Measurements from ENCODE around the gene DNM1.

DNA sequence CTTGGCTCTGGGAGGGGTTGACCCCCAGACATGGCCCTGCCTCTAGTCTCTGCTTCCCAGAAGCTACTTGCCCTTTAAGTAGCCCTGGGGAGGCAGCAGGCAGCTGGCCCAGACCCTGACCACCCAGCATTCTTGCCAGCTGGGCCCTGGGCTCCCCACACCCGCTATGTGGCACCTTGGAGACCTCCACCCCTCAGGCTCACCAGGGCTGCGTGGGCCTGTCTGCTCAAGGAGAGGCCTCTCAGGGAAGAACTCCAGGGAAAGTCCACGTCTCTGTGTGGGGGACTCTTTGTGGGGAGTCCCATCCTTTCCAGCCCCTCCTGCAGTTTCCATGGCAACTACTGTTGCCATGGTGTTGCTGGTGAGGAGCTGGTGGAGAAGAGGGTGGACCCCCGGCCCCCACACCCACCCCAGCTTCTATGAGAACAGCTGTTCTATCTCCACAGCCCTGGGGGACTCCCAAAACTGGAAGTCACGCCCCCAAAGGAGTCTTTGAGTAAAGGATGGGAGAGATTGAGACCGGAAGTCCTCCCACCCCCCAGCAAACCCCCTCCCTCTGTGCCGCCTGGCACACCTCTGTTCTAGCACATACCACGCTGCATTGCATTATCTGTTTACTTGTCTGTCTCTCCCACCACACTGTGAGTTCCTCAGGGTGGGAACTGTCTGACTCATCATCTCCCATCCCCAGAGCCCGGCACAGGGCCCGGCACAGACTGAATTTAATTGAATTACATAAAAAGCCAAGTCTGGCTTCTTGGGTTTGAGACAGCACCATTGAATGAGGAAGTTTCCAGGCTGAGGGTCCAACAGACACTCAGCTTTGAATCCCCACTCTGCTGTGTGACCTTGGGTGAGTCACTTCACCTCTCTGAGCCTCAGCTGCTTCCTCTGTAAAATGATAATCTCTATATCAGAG lies 12.6 kb downstream of the DNM1 start:
- TF ChIP-seq, protein P1, sequence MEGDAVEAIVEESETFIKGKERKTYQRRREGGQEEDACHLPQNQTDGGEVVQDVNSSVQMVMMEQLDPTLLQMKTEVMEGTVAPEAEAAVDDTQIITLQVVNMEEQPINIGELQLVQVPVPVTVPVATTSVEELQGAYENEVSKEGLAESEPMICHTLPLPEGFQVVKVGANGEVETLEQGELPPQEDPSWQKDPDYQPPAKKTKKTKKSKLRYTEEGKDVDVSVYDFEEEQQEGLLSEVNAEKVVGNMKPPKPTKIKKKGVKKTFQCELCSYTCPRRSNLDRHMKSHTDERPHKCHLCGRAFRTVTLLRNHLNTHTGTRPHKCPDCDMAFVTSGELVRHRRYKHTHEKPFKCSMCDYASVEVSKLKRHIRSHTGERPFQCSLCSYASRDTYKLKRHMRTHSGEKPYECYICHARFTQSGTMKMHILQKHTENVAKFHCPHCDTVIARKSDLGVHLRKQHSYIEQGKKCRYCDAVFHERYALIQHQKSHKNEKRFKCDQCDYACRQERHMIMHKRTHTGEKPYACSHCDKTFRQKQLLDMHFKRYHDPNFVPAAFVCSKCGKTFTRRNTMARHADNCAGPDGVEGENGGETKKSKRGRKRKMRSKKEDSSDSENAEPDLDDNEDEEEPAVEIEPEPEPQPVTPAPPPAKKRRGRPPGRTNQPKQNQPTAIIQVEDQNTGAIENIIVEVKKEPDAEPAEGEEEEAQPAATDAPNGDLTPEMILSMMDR (conservative IDR thresholded peaks at IDR 0.05; ENCODE audit: low read depth in 2 of 2): no peak
- no peak for TF ChIP-seq NANOG (IDR thresholded peaks at IDR 0.05; ENCODE audit: borderline replicate concordance)
- no peak for TF ChIP-seq EZH2 (IDR thresholded peaks at IDR 0.05; ENCODE audit: low read depth, unreplicated experiment)
- no peak for TF ChIP-seq REST (IDR thresholded peaks at IDR 0.05; ENCODE audit: unreplicated experiment)
- TF ChIP-seq POLR2AphosphoS5 (IDR thresholded peaks at IDR 0.05; ENCODE audit: low read depth): no peak
- TF ChIP-seq STAT1 (IDR thresholded peaks at IDR 0.05; ENCODE audit: unreplicated experiment): no peak
- TF ChIP-seq EZH2phosphoT487 (IDR thresholded peaks at IDR 0.05; ENCODE audit: unreplicated experiment): no peak
- TF ChIP-seq JUNB (IDR thresholded peaks at IDR 0.05; ENCODE audit: unreplicated experiment): no peak
- no peak for TF ChIP-seq ETS1 (IDR thresholded peaks at IDR 0.05)
- TF ChIP-seq, protein P2, sequence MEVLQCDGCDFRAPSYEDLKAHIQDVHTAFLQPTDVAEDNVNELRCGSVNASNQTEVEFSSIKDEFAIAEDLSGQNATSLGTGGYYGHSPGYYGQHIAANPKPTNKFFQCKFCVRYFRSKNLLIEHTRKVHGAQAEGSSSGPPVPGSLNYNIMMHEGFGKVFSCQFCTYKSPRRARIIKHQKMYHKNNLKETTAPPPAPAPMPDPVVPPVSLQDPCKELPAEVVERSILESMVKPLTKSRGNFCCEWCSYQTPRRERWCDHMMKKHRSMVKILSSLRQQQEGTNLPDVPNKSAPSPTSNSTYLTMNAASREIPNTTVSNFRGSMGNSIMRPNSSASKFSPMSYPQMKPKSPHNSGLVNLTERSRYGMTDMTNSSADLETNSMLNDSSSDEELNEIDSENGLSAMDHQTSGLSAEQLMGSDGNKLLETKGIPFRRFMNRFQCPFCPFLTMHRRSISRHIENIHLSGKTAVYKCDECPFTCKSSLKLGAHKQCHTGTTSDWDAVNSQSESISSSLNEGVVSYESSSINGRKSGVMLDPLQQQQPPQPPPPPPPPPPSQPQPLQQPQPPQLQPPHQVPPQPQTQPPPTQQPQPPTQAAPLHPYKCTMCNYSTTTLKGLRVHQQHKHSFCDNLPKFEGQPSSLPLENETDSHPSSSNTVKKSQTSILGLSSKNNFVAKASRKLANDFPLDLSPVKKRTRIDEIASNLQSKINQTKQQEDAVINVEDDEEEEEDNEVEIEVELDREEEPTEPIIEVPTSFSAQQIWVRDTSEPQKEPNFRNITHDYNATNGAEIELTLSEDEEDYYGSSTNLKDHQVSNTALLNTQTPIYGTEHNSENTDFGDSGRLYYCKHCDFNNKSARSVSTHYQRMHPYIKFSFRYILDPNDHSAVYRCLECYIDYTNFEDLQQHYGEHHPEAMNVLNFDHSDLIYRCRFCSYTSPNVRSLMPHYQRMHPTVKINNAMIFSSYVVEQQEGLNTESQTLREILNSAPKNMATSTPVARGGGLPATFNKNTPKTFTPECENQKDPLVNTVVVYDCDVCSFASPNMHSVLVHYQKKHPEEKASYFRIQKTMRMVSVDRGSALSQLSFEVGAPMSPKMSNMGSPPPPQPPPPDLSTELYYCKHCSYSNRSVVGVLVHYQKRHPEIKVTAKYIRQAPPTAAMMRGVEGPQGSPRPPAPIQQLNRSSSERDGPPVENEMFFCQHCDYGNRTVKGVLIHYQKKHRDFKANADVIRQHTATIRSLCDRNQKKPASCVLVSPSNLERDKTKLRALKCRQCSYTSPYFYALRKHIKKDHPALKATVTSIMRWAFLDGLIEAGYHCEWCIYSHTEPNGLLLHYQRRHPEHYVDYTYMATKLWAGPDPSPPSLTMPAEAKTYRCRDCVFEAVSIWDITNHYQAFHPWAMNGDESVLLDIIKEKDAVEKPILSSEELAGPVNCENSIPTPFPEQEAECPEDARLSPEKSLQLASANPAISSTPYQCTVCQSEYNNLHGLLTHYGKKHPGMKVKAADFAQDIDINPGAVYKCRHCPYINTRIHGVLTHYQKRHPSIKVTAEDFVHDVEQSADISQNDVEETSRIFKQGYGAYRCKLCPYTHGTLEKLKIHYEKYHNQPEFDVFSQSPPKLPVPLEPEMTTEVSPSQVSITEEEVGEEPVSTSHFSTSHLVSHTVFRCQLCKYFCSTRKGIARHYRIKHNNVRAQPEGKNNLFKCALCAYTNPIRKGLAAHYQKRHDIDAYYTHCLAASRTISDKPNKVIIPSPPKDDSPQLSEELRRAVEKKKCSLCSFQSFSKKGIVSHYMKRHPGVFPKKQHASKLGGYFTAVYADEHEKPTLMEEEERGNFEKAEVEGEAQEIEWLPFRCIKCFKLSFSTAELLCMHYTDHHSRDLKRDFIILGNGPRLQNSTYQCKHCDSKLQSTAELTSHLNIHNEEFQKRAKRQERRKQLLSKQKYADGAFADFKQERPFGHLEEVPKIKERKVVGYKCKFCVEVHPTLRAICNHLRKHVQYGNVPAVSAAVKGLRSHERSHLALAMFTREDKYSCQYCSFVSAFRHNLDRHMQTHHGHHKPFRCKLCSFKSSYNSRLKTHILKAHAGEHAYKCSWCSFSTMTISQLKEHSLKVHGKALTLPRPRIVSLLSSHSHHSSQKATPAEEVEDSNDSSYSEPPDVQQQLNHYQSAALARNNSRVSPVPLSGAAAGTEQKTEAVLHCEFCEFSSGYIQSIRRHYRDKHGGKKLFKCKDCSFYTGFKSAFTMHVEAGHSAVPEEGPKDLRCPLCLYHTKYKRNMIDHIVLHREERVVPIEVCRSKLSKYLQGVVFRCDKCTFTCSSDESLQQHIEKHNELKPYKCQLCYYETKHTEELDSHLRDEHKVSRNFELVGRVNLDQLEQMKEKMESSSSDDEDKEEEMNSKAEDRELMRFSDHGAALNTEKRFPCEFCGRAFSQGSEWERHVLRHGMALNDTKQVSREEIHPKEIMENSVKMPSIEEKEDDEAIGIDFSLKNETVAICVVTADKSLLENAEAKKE (CRISPR knock-in tag; IDR thresholded peaks at IDR 0.05): no peak

All from GM23338 (cell line).